Stimulated activated CD8-positive, alpha-beta memory T cell treated with anti-CD3 and anti-CD28 coated beads, Interleukin-12 subunit alpha, Interleukin-12 subunit beta, amount 100 ng/mL, for 24 hours (primary cell): Measurements from ENCODE around the gene ACADM.
"Not testable (repeated sequence)": the region's sequence is repeated elsewhere in the genome, so short reads cannot be mapped to it uniquely, and the experiment has no call there.

Experiments
- DNase-seq: peaks from one replicate; pipeline ENCODE4 v3.0.0-alpha.2; 2020; ENCODE audit errors: extremely low read depth

ACADM gene

GRCh38 chr1:75724472-75725022 lies at the start of gene ACADM:
TSS of gene ACADM (plus strand) at chr1:75724709. CDS start at chr1:75724788, 79 bp downstream.
- DNase-seq, result peak; percentile 75

DNA sequence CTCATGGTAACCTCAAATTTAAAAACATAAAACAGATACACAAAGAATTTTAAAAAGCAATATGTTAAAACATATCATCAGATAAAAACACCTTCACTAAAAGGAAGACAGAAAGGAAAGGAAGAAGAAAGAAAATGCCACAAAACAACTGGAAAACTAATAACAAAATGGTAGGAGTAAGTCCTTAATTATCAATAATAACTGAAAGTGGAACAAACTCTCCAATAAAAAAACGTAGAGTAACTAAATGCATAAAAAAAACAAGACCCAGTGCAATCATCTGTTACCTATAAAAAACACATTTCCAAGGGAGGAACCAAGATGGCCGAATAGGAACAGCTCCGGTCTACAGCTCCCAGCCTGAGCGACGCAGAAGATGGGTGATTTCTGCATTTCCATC lies 47.1 kb upstream of the ACADM start:
- no peak for DNase-seq

- DNase-seq, result not testable (repeated sequence)
Observed at GRCh38 chr1:75677964-75678363, 46.5 kb upstream of the ACADM start.

- DNase-seq, result no peak
Observed at GRCh38 chr1:75690547-75690946, 34.0 kb upstream of the ACADM start.

- DNase-seq, result no peak
Observed at GRCh38 chr1:75693551-75693950, 31.0 kb upstream of the ACADM start.

DNA sequence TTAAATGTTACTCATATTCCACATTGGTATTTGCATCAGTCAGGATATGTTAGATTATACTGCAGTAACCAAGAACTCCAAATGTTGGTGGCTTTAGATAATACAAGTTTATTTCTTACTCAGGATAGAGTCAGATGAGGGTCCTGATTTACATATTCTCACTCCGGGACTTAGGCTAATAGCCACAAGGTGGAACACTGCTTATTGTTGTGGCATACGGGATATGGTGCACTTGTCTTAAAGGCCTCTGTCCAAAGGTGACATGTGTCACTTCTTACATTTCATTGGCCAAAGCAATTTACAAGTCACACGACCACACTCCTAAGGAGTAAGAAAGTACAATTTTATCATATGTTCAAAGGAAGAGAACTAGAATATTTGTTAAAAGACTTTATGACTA lies 28.5 kb upstream of the ACADM start:
- DNase-seq, result no peak

DNA sequence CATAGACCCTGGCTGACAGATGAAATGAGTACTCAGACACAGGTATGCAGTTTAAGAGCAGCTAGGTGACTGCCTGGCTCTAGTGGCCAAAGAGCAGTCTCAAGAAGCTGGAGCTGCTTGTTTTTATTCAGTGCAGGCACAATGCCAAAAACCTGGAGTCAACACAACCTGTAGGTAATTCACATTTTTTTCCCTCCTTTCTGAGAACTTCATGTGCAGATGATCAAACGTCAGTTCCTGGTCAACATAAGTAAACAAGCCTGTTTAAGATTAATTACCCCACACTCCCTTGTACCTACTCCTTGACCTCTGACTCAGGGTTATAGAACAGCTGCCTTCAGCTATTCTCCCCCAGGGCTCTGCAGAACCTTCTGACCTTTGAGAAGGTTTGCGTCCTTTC lies 17.3 kb upstream of the ACADM start:
- no peak for DNase-seq

GRCh38 chr1:75708910-75709309 lies 15.6 kb upstream of the ACADM start:
- DNase-seq, result no peak

DNA sequence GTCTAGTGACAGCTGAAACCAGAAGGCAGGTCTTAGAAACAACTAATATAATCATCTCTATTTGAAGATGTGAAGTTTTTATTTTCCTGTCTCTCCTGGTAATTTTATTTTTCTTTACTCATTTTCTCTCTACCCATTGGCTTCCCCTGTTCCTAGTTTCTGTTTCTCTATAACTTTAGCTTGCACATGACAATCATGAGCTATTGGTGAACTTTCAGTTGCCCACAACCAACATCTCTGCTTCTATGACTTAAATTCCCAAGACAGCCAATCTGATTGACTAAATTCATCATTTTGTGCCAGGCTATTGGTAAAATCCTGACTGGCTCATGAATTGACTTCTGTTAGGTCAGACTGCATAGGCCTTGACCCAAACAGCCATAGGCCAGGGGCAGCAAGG lies 13.7 kb upstream of the ACADM start:
- DNase-seq, result no peak

- no peak for DNase-seq
Observed at GRCh38 chr1:75711846-75712245, 12.7 kb upstream of the ACADM start.

DNA sequence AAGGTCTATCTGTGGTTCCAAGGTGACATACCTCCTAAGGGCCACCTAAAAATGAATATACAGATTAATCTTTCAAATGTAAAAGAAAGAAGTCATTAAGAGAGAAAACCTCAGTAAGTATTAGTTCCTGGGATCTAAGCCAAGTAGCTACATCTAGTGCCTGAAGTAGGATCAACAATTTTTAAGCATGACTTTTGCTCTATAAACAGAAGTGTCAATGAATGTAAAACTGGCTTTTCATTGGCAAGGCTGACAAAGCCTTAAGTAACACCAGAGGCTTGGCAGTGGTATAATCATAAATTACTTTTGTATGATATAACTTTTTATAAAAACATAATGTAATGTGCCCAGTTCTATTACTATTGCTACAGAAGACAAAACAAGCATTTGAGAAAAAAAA lies 12.2 kb upstream of the ACADM start:
- no peak for DNase-seq

GRCh38 chr1:75719810-75720209 lies 4.7 kb upstream of the ACADM start:
- no peak for DNase-seq

DNA sequence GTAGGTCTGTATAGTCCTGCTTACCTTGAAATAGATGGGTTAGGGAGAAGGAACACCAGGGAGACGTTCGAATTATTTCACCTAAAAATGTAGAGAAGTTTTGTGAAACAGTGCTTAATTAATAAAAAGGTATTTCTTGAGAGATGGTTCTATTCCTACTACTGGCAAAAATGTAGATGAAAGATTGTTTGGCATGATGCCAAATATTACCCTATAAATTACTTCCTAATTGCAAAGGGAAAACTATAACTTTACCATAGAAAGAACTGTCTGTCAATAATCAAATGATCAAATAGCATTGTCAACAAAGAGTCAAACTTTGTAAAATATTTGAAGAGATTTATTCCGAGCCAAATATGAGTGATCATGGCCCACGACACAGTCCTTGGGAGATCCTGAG lies 4.2 kb upstream of the ACADM start:
- no peak for DNase-seq

GRCh38 chr1:75720820-75721219 lies 3.7 kb upstream of the ACADM start:
- DNase-seq, result no peak

DNA sequence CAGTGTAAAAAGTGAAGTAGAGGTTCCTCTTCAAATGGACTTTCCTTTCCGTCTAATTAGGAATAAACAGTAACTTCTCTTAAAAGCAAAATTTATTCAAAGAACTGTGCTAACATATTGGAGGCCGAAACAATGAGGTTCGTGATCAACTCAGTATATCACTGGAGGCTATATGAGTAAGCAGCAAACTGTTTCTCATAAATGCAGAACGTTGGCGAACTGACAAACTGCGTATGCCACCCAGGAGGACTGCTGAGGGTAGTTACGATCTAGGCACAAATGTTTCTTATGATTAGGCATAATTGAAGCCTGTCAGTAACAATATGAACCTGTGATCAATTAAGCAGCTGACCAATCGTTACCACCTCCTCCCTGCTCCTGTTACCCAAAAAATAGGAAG lies 2.3 kb upstream of the ACADM start:
- DNase-seq, result not testable (repeated sequence)

DNA sequence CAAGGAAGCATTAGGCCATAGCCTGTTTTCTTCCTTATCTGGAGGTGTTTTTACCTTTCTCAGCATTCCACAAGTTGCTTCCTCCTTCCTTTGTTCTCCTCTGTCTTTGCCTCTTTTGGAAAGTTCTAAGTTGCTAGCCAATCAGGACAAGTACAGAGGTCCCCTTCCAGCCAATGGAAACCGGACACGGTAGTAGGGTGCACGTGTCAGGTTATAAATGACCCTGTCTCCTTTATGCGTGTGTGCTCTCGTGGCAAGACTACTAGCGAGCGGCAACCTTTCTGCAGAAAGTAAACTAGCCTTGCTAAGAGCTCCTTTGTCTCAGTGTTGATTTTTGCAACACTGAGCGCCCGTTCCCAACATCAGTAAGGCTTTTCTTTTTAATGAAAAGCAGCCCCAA lies 1.5 kb upstream of the ACADM start:
- no peak for DNase-seq

DNA sequence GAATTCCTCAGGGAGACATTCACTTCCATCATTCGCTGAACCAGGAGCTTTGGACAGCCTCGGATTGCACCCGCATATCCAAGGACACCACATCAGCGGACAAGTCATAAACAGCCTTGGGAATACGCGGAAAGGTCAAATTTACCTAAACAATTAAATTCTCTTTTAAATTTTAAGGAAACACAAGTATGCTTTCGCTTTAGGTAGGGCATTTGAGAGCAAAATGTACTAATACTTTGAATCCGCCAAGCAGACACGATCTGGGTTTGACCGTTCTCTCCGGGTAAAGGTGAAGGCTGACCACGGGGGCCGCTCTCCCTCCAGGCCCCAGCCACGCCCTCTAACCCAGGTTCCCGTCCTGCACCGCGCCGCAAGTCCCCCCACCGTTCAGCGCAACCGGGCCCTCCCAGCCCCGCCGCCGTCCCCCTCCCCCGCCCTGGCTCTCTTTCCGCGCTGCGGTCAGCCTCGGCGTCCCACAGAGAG lies 479 bp upstream of the ACADM start:
- peak; percentile 49 for DNase-seq

DNA sequence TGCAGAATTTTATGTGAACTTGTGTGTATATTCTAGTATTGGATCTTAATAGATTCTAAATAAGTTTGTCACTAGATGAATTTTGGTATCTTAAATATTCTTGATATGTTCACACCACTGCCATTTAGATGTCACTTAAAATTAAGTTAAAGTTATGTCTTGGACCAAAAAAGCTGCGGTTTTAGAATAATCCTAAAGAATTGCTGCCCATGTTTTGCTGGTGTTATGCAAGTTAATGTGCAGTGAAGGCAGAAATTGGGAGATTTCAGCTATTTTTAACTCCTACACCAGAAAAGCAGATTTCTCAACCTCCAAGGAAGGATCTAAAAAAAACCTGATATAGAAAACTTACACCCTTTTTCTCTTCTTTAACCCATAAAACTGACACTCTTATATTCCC lies 757 bp downstream of the ACADM start:
- DNase-seq, result no peak

DNA sequence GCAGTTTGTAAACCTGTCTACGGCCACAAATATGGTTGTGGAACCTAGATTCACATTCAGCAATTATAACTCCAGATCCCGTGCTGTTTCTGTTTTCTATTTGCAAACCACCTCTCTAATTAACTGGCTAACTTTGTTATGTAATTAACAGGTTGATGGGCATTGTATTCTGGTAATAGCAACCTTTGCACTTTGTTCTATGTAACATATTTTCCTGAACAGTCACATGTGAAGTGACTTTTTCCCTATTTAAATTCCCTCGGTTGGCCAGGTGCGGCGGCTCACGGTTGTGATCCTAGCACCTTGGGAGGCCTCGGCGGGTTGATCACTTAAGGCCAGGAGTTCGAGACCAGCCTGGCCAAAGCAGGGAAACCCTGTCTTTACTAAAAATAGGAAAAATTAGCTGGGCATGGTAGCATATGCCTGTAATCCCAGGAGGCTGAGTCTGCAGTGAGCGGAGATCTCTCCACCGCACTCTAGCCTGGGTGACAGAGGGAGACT lies 1.4 kb downstream of the ACADM start:
- no peak for DNase-seq

GRCh38 chr1:75727571-75727970 lies 3.1 kb downstream of the ACADM start:
- no peak for DNase-seq

GRCh38 chr1:75730432-75730831 lies 5.9 kb downstream of the ACADM start:
- no peak for DNase-seq

- DNase-seq, result no peak
Observed at GRCh38 chr1:75731881-75732280, 7.4 kb downstream of the ACADM start.

- no peak for DNase-seq
Observed at GRCh38 chr1:75732703-75733102, 8.2 kb downstream of the ACADM start.

DNA sequence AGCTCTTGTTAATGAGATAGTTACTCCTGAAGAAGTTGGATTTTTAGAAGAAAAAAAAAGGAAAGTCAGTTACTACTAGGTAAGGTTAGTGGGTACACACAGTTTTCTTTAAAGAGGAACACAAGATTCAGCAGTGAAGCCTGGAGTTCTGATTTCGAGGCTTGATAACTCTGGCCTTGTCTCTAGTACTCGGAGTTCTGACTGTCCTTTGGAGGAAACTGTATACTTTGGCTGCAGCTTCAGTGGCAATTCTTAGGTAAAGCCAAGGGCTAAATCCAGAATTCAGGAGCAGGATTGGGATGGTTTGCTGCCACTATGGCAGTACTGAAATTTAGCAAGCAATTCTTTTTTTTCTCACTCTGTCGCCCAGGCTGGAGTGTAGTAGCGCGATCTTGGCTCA lies 9.2 kb downstream of the ACADM start:
- no peak for DNase-seq
